WTC11 (cell line): ENCODE data around the gene RFTN1. TPM values are rescaled to one million over a fixed set of nuclear protein-coding genes. Genes with fewer than 3 reads are reported as not detected.

Experiments
- ATAC-seq: fragments of 200-7000 bp; cut with Tn5 transposase; 2 replicates; pipeline ENCODE4 v1.10.0; 2021; ENCODE audit warnings: mild to moderate bottlenecking, moderate library complexity
- CTCF ChIA-PET: fragments of 300-600 bp; sonication (Branson Sonifier 250); formaldehyde crosslinking; loops from one replicate; lab custom pipeline; 2021; ENCODE audit warnings: antibody characterized with exemption; lab: Charles Lee
- POLR2A ChIA-PET: fragments of 350-600 bp; sonication (Branson Sonifier 250); formaldehyde crosslinking; loops from one replicate; lab custom pipeline; 2021; ENCODE audit warnings: antibody characterized with exemption; lab: Charles Lee
- DNase-seq: peaks from one replicate; pipeline ENCODE4 v3.0.0; 2021; ENCODE audit warnings: low spot score
- H3K27ac Mint-ChIP-seq: 2 replicates; pipeline ENCODE4 v1.8.0; 2021; ENCODE audit warnings: mixed read lengths
- H3K27me3 Mint-ChIP-seq: 2 replicates; pipeline ENCODE4 v1.8.0; 2021; ENCODE audit warnings: low read depth, mild to moderate bottlenecking, moderate library complexity, mixed read lengths
- H3K36me3 Mint-ChIP-seq: 2 replicates; pipeline ENCODE4 v1.8.0; 2021; ENCODE audit warnings: mixed read lengths
- H3K4me1 Mint-ChIP-seq: 2 replicates; pipeline ENCODE4 v1.8.0; 2022; ENCODE audit warnings: mixed read lengths
- H3K4me3 Mint-ChIP-seq: 2 replicates; pipeline ENCODE4 v1.8.0; 2021; ENCODE audit warnings: mild to moderate bottlenecking, moderate library complexity, mixed read lengths
- H3K9me3 Mint-ChIP-seq: 2 replicates; pipeline ENCODE4 v1.8.0; 2021; ENCODE audit warnings: mixed read lengths
- AR ChIP-seq: fragments of 250-450 bp; sonication (Bioruptor Pico); IDR thresholded peaks from 2 replicates; pipeline ENCODE4 v1.9.0; 2021; ENCODE audit warnings: mild to moderate bottlenecking
- ATF3 ChIP-seq: sonication (generic); formaldehyde crosslinking; conservative IDR thresholded peaks from 2 replicates; pipeline ENCODE4 v1.8.1; 2022; ENCODE audit warnings: mild to moderate bottlenecking, missing genetic modification reagents
- CDX4 ChIP-seq: fragments of 250-450 bp; sonication (Bioruptor Pico); IDR thresholded peaks from 2 replicates; pipeline ENCODE4 v1.9.0; 2021; ENCODE audit warnings: moderate library complexity, mild to moderate bottlenecking, inconsistent platforms, borderline replicate concordance
- CTCF ChIP-seq: fragments of 200-600 bp; IDR thresholded peaks from 2 replicates; pipeline ENCODE4 v1.8.0; 2022; ENCODE audit warnings: antibody characterized with exemption
- GABPB1 ChIP-seq: sonication (generic); formaldehyde crosslinking; IDR thresholded peaks from 2 replicates; pipeline ENCODE4 v1.8.1; 2023; ENCODE audit warnings: mild to moderate bottlenecking, missing genetic modification reagents
- GRHL2 ChIP-seq: fragments of 250-450 bp; sonication (Bioruptor Pico); IDR thresholded peaks from 2 replicates; pipeline ENCODE4 v1.8.0; 2022; ENCODE audit warnings: mild to moderate bottlenecking, moderate library complexity; ENCODE audit not compliant: insufficient replicate concordance, severe bottlenecking
- HMGA2 ChIP-seq: fragments of 250-450 bp; sonication (Bioruptor Pico); IDR thresholded peaks from 2 replicates; pipeline ENCODE4 v1.4.0; 2021; ENCODE audit warnings: mild to moderate bottlenecking, moderate library complexity
- IRF2 ChIP-seq: sonication (generic); formaldehyde crosslinking; IDR thresholded peaks from 2 replicates; pipeline ENCODE4 v1.8.0; 2022; ENCODE audit warnings: low read depth, missing genetic modification reagents, borderline replicate concordance
- JUN ChIP-seq: sonication (generic); formaldehyde crosslinking; IDR thresholded peaks from 2 replicates; pipeline ENCODE4 v1.8.0; 2023; ENCODE audit warnings: mild to moderate bottlenecking, missing genetic modification reagents
- NR2C2 ChIP-seq: sonication (generic); formaldehyde crosslinking; IDR thresholded peaks from 2 replicates; pipeline ENCODE4 v1.8.0; 2022; ENCODE audit warnings: mild to moderate bottlenecking, missing genetic modification reagents
- PRDM15 ChIP-seq: sonication (generic); formaldehyde crosslinking; IDR thresholded peaks from 2 replicates; pipeline ENCODE4 v1.8.0; 2022; ENCODE audit warnings: missing genetic modification reagents
- RORB ChIP-seq: fragments of 250-450 bp; sonication (Bioruptor Pico); IDR thresholded peaks from 2 replicates; pipeline ENCODE4 v1.9.0; 2021; ENCODE audit warnings: mild to moderate bottlenecking
- SMAD3 ChIP-seq: sonication (generic); formaldehyde crosslinking; IDR thresholded peaks from 2 replicates; pipeline ENCODE4 v1.8.0; 2022; ENCODE audit warnings: missing genetic modification reagents, mild to moderate bottlenecking, borderline replicate concordance
- SP1 ChIP-seq: sonication (generic); formaldehyde crosslinking; conservative IDR thresholded peaks from 2 replicates; pipeline ENCODE4 v1.8.1; 2022; ENCODE audit warnings: missing genetic modification reagents
- TCF7 ChIP-seq: sonication (generic); formaldehyde crosslinking; IDR thresholded peaks from 2 replicates; pipeline ENCODE4 v1.8.0; 2022; ENCODE audit warnings: mild to moderate bottlenecking, low read depth, missing genetic modification reagents, moderate library complexity
- TEAD1 ChIP-seq: sonication (generic); formaldehyde crosslinking; IDR thresholded peaks from 2 replicates; pipeline ENCODE4 v1.8.0; 2022; ENCODE audit warnings: mild to moderate bottlenecking, missing genetic modification reagents
- ZMAT4 ChIP-seq: fragments of 250-450 bp; sonication (Bioruptor Pico); IDR thresholded peaks from 2 replicates; pipeline ENCODE4 v1.9.0; 2021; ENCODE audit warnings: mild to moderate bottlenecking
- ZNF232 ChIP-seq: sonication (generic); formaldehyde crosslinking; IDR thresholded peaks from 2 replicates; pipeline ENCODE4 v1.8.0; 2022; ENCODE audit warnings: mild to moderate bottlenecking, missing genetic modification reagents
- ZNF532 ChIP-seq: fragments of 250-450 bp; sonication (Bioruptor Pico); IDR thresholded peaks from 2 replicates; pipeline ENCODE4 v1.9.0; 2021; ENCODE audit warnings: mild to moderate bottlenecking, borderline replicate concordance
- total RNA-seq: library from RNA; stranded (reverse); gene quantifications from 3 replicates; pipeline ENCODE4 v1.2.3, GENCODE V29; 2021

Gene RFTN1
- total RNA-seq, 1 experiment from 2014 or later = 3.8 TPM

GRCh38 chr3:16286751-16287543 is 226.6 kb downstream of the RFTN1 start:
- TF ChIP-seq IRF2 (CRISPR knock-in tag) (no peak), RORB (CRISPR knock-in tag) (no peak), SP1 (CRISPR knock-in tag) (no peak), CTCF (no peak)
- TF ChIP-seq, all 79 proteins: peak for 0
- no peak for DNase-seq
- Mint-ChIP-seq H3K36me3 (peaks cover 20% of the 10 kb centered on the region), H3K9me3 (no peaks in the 10 kb centered on the region), H3K27ac (no peak overlapping the region), H3K4me1 (no peaks in the 10 kb centered on the region), H3K4me3 (no peak overlapping the region), H3K27me3 (no peaks in the 10 kb centered on the region)
- ChIA-PET CTCF (interaction anchor here (0.6 kb wide), 1 partner anchor 19 kb away, joined by 4 read pairs; no protein-coding TSS in a partner anchor), POLR2A (no interaction called here)
- ATAC-seq = no peak

GRCh38 chr3:16286161-16286560 is 227.3 kb downstream of the RFTN1 start:
- Mint-ChIP-seq H3K4me3 (no peak overlapping the region), H3K27ac (no peak overlapping the region)
- CTCF ChIA-PET = interaction anchor here (0.6 kb wide), 1 partner anchor 18 kb away, joined by 4 read pairs; no protein-coding TSS in a partner anchor
- TF ChIP-seq SMAD3 (no peak), GABPB1 (CRISPR knock-in tag) (no peak), GRHL2 (CRISPR knock-in tag) (no peak), TCF7 (CRISPR knock-in tag) (no peak), ZNF532 (CRISPR knock-in tag) (no peak), CDX4 (CRISPR knock-in tag) (no peak), RORB (CRISPR knock-in tag) (no peak), NR2C2 (CRISPR knock-in tag) (no peak), PRDM15 (CRISPR knock-in tag) (no peak), TEAD1 (no peak), ATF3 (CRISPR knock-in tag) (no peak), ZNF232 (CRISPR knock-in tag) (no peak), AR (CRISPR knock-in tag) (no peak), ZMAT4 (CRISPR knock-in tag) (no peak), HMGA2 (CRISPR knock-in tag) (no peak), JUN (CRISPR knock-in tag) (no peak)

More at GRCh38 chr3:16286161-16286560, 227.3 kb downstream of the RFTN1 start:
- POLR2A ChIA-PET = no interaction called here
- Mint-ChIP-seq H3K36me3 (peaks cover 16% of the 10 kb centered on the region), H3K4me1 (no peaks in the 10 kb centered on the region), H3K9me3 (no peaks in the 10 kb centered on the region), H3K27me3 (no peaks in the 10 kb centered on the region)
- DNase-seq (no peak), ATAC-seq (no peak)
